Pulmonary artery endothelial cell (primary cell): ENCODE measurements around the gene ZNF580. TPM values are rescaled to one million over a fixed set of nuclear protein-coding genes. Genes with fewer than 3 reads are reported as not detected.
A peak's percentile ranks its signal among the peaks of the same experiment; 100 is the strongest.

Source experiments
- DNase-seq: peaks from one replicate; pipeline ENCODE4 v3.0.0-alpha.2; 2011; ENCODE audit warnings: low read depth, low spot score
- total RNA-seq: library from RNA; depleted of rRNA; stranded (reverse); fragments of >200 nt; gene quantifications from 2 replicates; pipeline ENCODE4 v1.2.3, GENCODE V29; 2014

The ZNF580 gene
- total RNA-seq, 1 donor from 2014 or later, result 2.5 TPM

- DNase-seq, result no peak
These were observed 4.7 kb downstream of the ZNF580 start for GRCh38 chr19:55645512-55645881.

GRCh38 chr19:55646889-55647731 lies 6.3 kb downstream of the ZNF580 start:
- DNase-seq, result no peak

GRCh38 chr19:55647732-55648584 lies 7.2 kb downstream of the ZNF580 start, which contains the start of gene CCDC106:
TSS of gene CCDC106 (plus strand) at chr19:55648212. CDS start at chr19:55649047, 835 bp downstream.
- no peak for DNase-seq

- DNase-seq, result no peak
These were observed 7.9 kb downstream of the ZNF580 start for GRCh38 chr19:55648585-55649267.

GRCh38 chr19:55649268-55650125 lies 8.7 kb downstream of the ZNF580 start:
- DNase-seq, result no peak

GRCh38 chr19:55650126-55650557 lies 9.3 kb downstream of the ZNF580 start:
- DNase-seq, result no peak

GRCh38 chr19:55650602-55651230 lies 9.9 kb downstream of the ZNF580 start:
- no peak for DNase-seq

GRCh38 chr19:55651236-55651635 lies 10.4 kb downstream of the ZNF580 start:
- DNase-seq, result no peak

GRCh38 chr19:55652311-55653128 lies 11.7 kb downstream of the ZNF580 start:
- DNase-seq, result no peak

- peak; percentile 94 for DNase-seq
These were observed 13.0 kb downstream of the ZNF580 start for GRCh38 chr19:55653651-55654322.

- peak; percentile 98 for DNase-seq
These were observed 13.6 kb downstream of the ZNF580 start for GRCh38 chr19:55654323-55654867.

- peak; percentile 66 for DNase-seq
These were observed 14.3 kb downstream of the ZNF580 start, which contains the start of gene U2AF2 for GRCh38 chr19:55654868-55655647. TSS of gene U2AF2 (plus strand) at chr19:55655035. CDS start at chr19:55655105, 70 bp downstream.

GRCh38 chr19:55655648-55656040 lies 14.8 kb downstream of the ZNF580 start:
- DNase-seq, result no peak

GRCh38 chr19:55656552-55656951 lies 15.8 kb downstream of the ZNF580 start:
- DNase-seq, result no peak

GRCh38 chr19:55656988-55657747 lies 16.4 kb downstream of the ZNF580 start:
- DNase-seq, result no peak

GRCh38 chr19:55658846-55659459 lies 18.2 kb downstream of the ZNF580 start:
- DNase-seq, result no peak
